Muscle of arm (tissue), 12 donors: ENCODE results near the gene STK39. TPM values are rescaled to one million over a fixed set of nuclear protein-coding genes. Genes with fewer than 3 reads are reported as not detected.

Source experiments
- DNase-seq: peaks from one replicate; pipeline ENCODE4 v3.0.0-alpha.2; 2013
- polyA plus RNA-seq, 12 donors: library from polyadenylated mRNA; unstranded; fragments of 120-200 nt; gene quantifications; one replicate each; pipeline ENCODE4 v1.2.1, GENCODE V29; 2013; ENCODE audit not compliant: insufficient read length in 12 of 12

The STK39 gene
- polyA plus RNA-seq, 12 donors, result 15.5 to 26.4 (median 21.4) TPM; not detected in 1

- no peak for DNase-seq
These were observed 61.7 kb downstream of the STK39 start for GRCh38 chr2:168185583-168186274.

GRCh38 chr2:168184681-168185513 lies 62.5 kb downstream of the STK39 start:
- DNase-seq, result no peak

- no peak for DNase-seq
These were observed 63.9 kb downstream of the STK39 start for GRCh38 chr2:168183308-168183997.

- DNase-seq, result no peak
These were observed 64.7 kb downstream of the STK39 start for GRCh38 chr2:168182550-168183249.

GRCh38 chr2:168181825-168182224 lies 65.6 kb downstream of the STK39 start:
- no peak for DNase-seq

GRCh38 chr2:168180914-168181313 lies 66.5 kb downstream of the STK39 start:
- DNase-seq, result no peak

GRCh38 chr2:168180483-168180882 lies 66.9 kb downstream of the STK39 start:
- DNase-seq, result no peak

GRCh38 chr2:168179592-168179991 lies 67.8 kb downstream of the STK39 start:
- no peak for DNase-seq

GRCh38 chr2:168178520-168179324 lies 68.7 kb downstream of the STK39 start:
- no peak for DNase-seq

GRCh38 chr2:168176402-168176801 lies 71.0 kb downstream of the STK39 start:
- DNase-seq, result no peak

GRCh38 chr2:168175469-168175868 lies 71.9 kb downstream of the STK39 start:
- no peak for DNase-seq

GRCh38 chr2:168174756-168175155 lies 72.6 kb downstream of the STK39 start:
- no peak for DNase-seq

GRCh38 chr2:168172071-168172470 lies 75.3 kb downstream of the STK39 start:
- DNase-seq, result no peak

GRCh38 chr2:168171059-168171762 lies 76.2 kb downstream of the STK39 start:
- no peak for DNase-seq

GRCh38 chr2:168169097-168169745 lies 78.2 kb downstream of the STK39 start:
- DNase-seq, result no peak

GRCh38 chr2:168167511-168168263 lies 79.7 kb downstream of the STK39 start:
- DNase-seq, result no peak

GRCh38 chr2:168166902-168167510 lies 80.4 kb downstream of the STK39 start:
- DNase-seq, result no peak
